Mesendoderm (in vitro differentiated cells): ENCODE data around the gene MARK1.

Source experiments
- DNase-seq: peaks from one replicate; pipeline ENCODE4 v3.0.0; 2013
- H2AK5ac ChIP-seq: 2 replicates; pipeline ENCODE4 v1.6.1; 2013; ENCODE audit warnings: low read length, inconsistent platforms
- H2BK120ac ChIP-seq: 2 replicates; pipeline ENCODE4 v1.6.1; 2013; ENCODE audit warnings: low read depth, mild to moderate bottlenecking, low read length, moderate library complexity, mixed read lengths
- H2BK15ac ChIP-seq: replicated peaks from 2 replicates; pipeline ENCODE4 v1.6.1; 2013; ENCODE audit warnings: low read depth, mild to moderate bottlenecking, moderate library complexity
- H2BK5ac ChIP-seq: 2 replicates; pipeline ENCODE4 v1.6.1; 2013; ENCODE audit warnings: low read length, inconsistent platforms
- H3K18ac ChIP-seq: 2 replicates; pipeline ENCODE4 v1.6.1; 2013; ENCODE audit warnings: mild to moderate bottlenecking, low read length, mixed read lengths
- H3K23ac ChIP-seq: one replicate; pipeline ENCODE4 v1.6.1; 2013; ENCODE audit warnings: low read length
- H3K27ac ChIP-seq: 2 replicates; pipeline ENCODE4 v1.5.1; 2013; ENCODE audit warnings: low read depth, mild to moderate bottlenecking, inconsistent platforms, low read length, moderate library complexity
- H3K27me3 ChIP-seq: 2 replicates; pipeline ENCODE4 v1.6.1; 2013; ENCODE audit warnings: low read length, control low read depth, mild to moderate bottlenecking, inconsistent platforms; ENCODE audit not compliant: insufficient read depth, poor library complexity
- H3K36me3 ChIP-seq: 2 replicates; pipeline ENCODE4 v1.6.1; 2013; ENCODE audit warnings: low read length, inconsistent platforms; ENCODE audit not compliant: control insufficient read depth, insufficient read depth
- H3K4ac ChIP-seq: one replicate; pipeline ENCODE4 v1.6.1; 2013; ENCODE audit warnings: low read depth, mild to moderate bottlenecking, low read length, moderate library complexity
- H3K4me1 ChIP-seq: 2 replicates; pipeline ENCODE4 v1.6.1; 2013; ENCODE audit warnings: low read depth, low read length, inconsistent platforms; ENCODE audit not compliant: control insufficient read depth
- H3K4me2 ChIP-seq: 2 replicates; pipeline ENCODE4 v1.6.1; 2013; ENCODE audit warnings: low read length
- H3K4me3 ChIP-seq: 2 replicates; pipeline ENCODE4 v1.5.1; 2013; ENCODE audit warnings: mild to moderate bottlenecking, low read length
- H3K56ac ChIP-seq: one replicate; pipeline ENCODE4 v1.6.1; 2013; ENCODE audit warnings: low read length
- H3K79me1 ChIP-seq: 2 replicates; pipeline ENCODE4 v1.6.1; 2013; ENCODE audit warnings: low read length, inconsistent platforms
- H3K79me2 ChIP-seq: 2 replicates; pipeline ENCODE4 v1.6.1; 2013; ENCODE audit warnings: mild to moderate bottlenecking, low read length; ENCODE audit not compliant: control insufficient read depth, insufficient read depth
- H3K9ac ChIP-seq: 2 replicates; pipeline ENCODE4 v1.6.1; 2013; ENCODE audit warnings: low read length, inconsistent platforms
- H4K5ac ChIP-seq: one replicate; pipeline ENCODE4 v1.6.1; 2013; ENCODE audit warnings: low read length
- H4K8ac ChIP-seq: one replicate; pipeline ENCODE4 v1.6.1; 2013; ENCODE audit warnings: low read depth, mild to moderate bottlenecking, control low read depth, low read length, moderate library complexity
- WGBS: extraction: QIAGEN DNeasy Blood & Tissue Kit; methylation state at CpG from one replicate; pipeline ENCODE4 v1.1.7; 2013; ENCODE audit warnings: low lambda C conversion rate, missing lambda C conversion rate; ENCODE audit not compliant: insufficient coverage; ENCODE audit errors: extremely low coverage; 5-methylcytosine and 5-hydroxymethylcytosine counted together

Gene MARK1

DNA sequence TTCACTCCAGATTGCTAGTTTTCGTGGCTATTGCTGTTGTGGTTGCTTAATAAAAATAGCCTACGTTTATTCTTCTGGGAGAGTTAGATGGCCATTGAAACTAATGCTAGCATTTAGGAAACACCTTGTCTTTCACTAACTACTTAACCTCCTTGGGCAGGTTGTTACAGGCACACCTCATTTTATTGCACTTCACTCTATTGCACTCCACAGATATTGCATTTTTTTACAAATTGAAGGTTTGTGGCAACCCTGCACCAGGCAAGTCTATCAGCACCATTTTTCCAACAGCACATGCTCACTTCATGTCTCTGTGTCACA, 11.3 kb upstream of the MARK1 start:
- Histone ChIP-seq H3K79me1 (no peaks in the 10 kb centered on the region), H4K8ac (no peak overlapping the region), H2BK120ac (no peak overlapping the region), H3K4me3 (no peak overlapping the region), H4K5ac (no peak overlapping the region), H2AK5ac (no peak overlapping the region), H3K4me1 (no peaks in the 10 kb centered on the region), H3K27ac (no peak overlapping the region), H3K56ac (no peak overlapping the region), H3K27me3 (no peaks in the 10 kb centered on the region), H3K23ac (no peak overlapping the region), H3K4me2 (no peak overlapping the region), H3K18ac (no peak overlapping the region), H3K4ac (no peak overlapping the region), H2BK15ac (no peak overlapping the region), H2BK5ac (no peak overlapping the region), H3K9ac (no peak overlapping the region), H3K36me3 (no peaks in the 10 kb centered on the region), H3K79me2 (no peaks in the 10 kb centered on the region)
- no peak for DNase-seq
- WGBS: no CpG with 5 or more reads among the region's 2 CpGs

DNA sequence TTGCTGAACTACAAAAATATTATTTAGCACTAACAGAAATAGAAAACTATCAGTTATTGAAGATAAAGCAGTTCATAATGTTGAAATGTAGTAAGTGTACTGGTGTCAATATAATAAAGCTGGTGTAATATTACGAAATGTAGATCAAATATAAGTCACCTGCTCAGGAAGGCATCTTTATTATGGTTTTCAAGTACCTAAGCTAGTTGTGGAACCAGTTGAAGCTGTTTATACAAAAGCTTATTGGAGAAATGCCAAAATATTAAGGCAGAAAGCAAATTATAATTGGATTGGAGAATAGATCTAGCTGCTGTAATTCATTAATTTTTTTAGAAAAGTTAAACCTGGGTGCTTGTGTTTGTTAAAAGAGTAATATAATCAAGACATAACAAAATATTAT, 6.2 kb upstream of the MARK1 start:
- Histone ChIP-seq H3K9ac (no peak overlapping the region), H3K79me2 (no peaks in the 10 kb centered on the region), H3K4me3 (no peak overlapping the region), H3K4me1 (no peaks in the 10 kb centered on the region), H3K79me1 (no peaks in the 10 kb centered on the region), H3K18ac (no peak overlapping the region), H4K8ac (no peak overlapping the region), H4K5ac (no peak overlapping the region), H3K56ac (no peak overlapping the region), H3K4ac (no peak overlapping the region), H3K36me3 (no peaks in the 10 kb centered on the region), H2AK5ac (no peak overlapping the region), H3K27me3 (no peaks in the 10 kb centered on the region), H3K23ac (no peak overlapping the region), H2BK5ac (no peak overlapping the region), H2BK120ac (no peak overlapping the region), H3K4me2 (no peak overlapping the region), H2BK15ac (no peak overlapping the region), H3K27ac (no peak overlapping the region)
- DNase-seq: no peak
- WGBS: no CpG with 5 or more reads among the region's 1 CpG

DNA sequence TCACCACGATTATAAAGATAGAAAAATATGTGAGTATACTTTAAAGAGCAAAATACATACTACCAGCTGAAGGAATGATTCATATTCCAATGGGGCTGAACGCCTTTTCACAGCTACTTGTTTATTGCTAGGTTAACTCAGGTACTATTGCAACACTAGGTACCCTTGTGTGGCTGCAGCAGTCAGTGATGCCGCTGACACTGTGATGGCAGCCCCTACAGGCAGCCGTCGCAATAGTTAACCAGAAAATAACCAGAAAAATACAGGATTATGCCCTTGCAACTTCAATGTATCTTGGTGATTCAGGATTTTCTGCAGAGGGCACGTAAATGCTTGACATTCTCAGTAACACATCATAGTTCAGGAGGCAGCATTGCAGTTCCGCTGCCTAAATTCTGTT, 1.6 kb upstream of the MARK1 start:
- H4K5ac ChIP-seq: no peak overlapping the region
- H2AK5ac ChIP-seq: no peak overlapping the region
- H2BK15ac ChIP-seq: no peak overlapping the region
- H3K27me3 ChIP-seq: no peaks in the 10 kb centered on the region
- H3K23ac ChIP-seq: no peak overlapping the region
- peaks cover 17% of the 10 kb centered on the region for H3K79me2 ChIP-seq
- H2BK120ac ChIP-seq: no peak overlapping the region
- DNase-seq: peak; percentile 59
- H3K18ac ChIP-seq: no peak overlapping the region
- WGBS: no CpG with 5 or more reads among the region's 7 CpGs
- H4K8ac ChIP-seq: no peak overlapping the region
- no peak overlapping the region for H3K4me3 ChIP-seq
- H3K79me1 ChIP-seq: peaks cover 4% of the 10 kb centered on the region
- no peak overlapping the region for H3K9ac ChIP-seq
- H2BK5ac ChIP-seq: no peak overlapping the region
- H3K4me2 ChIP-seq: no peak overlapping the region
- H3K4ac ChIP-seq: no peak overlapping the region
- H3K4me1 ChIP-seq: peaks cover 2% of the 10 kb centered on the region
- no peak overlapping the region for H3K27ac ChIP-seq
- no peak overlapping the region for H3K56ac ChIP-seq
- H3K36me3 ChIP-seq: no peaks in the 10 kb centered on the region

DNA sequence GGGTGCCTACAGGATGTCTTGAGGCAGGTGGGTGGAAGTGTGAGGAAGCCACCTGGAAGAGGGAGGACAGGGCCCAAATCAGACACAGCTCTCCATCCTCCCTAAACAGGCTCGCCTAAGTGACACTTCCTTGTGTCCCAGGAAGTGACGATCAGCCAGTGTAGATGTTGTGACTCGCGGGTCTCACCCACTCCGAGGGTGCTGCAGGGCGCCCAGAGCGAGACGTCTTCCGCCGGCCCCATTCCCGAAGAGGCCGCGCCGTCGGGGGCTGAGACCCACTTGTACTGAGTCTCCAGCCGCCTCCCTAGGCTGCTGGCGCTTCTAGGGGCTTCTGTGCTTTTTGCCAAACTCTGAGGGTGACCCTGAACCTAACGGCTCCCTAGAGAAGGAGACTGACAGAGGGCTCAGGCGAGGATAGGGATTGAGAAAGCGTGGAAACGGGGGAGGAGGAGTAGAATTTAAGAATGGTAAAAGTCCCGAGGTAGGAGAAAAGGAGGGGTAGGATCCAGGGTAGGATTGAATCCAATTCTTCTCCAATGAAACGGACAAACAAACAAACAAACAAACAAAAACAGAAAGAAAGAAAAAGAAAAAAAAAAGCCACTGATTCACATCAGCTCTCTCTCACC, 543 bp upstream of the MARK1 start:
- Histone ChIP-seq H3K18ac (no peak overlapping the region), H3K27me3 (no peaks in the 10 kb centered on the region), H3K79me1 (peaks cover 4% of the 10 kb centered on the region), H4K5ac (no peak overlapping the region), H3K9ac (peak overlapping the region; percentile 57), H3K79me2 (peaks cover 21% of the 10 kb centered on the region), H2BK5ac (no peak overlapping the region), H3K56ac (peak overlapping the region; percentile 86), H3K27ac (no peak overlapping the region), H2AK5ac (no peak overlapping the region), H3K4me2 (peak overlapping the region; percentile 70), H4K8ac (no peak overlapping the region), H3K4me1 (peaks cover 2% of the 10 kb centered on the region), H3K4ac (no peak overlapping the region), H3K4me3 (peak overlapping the region; percentile 56), H3K23ac (peak overlapping the region; percentile 83), H2BK120ac (no peak overlapping the region), H2BK15ac (no peak overlapping the region), H3K36me3 (no peaks in the 10 kb centered on the region)
- no CpG with 5 or more reads among the region's 23 CpGs for WGBS
- DNase-seq: peak; percentile 55

DNA sequence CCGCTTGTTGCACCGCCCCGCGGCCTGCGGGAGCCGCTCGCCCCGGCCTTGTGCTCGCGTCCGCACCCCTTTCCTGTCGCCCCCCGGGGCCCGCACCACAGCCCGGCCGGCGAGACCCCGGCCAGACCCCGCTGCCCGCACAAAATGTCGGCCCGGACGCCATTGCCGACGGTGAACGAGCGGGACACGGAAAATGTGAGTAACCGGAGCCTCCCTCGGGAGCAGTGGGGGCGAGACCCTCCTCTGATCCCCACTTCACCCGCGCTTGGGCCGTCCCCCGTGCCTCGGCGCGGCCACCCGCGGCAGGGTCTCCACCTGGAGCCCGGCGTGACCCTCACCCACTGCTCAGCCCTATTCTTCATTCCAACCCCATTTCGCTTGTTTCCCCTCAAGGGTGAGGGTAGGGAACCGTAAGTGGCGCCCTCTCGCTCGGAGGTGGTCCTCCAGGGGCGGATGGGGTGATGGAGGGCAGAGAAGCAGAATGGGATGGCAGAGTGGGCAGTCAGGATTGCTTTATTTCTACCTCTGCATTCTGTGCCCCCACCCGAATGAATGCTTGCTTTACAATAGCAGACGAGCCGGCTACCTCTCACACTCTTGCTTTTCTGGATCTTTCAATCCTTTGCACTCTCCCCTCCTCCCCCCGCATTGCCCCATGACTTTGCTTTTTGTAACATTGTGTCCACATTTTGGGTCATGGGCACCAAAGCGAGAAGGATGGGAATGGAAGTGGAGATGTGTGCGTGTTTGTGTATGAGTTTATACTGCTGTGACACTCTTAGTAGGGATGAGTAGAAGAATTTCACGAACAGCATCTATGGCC, 954 bp downstream of the MARK1 start:
- peak overlapping the region; percentile 100 for H3K4me2 ChIP-seq
- peak; percentile 63 for DNase-seq
- peaks cover 2% of the 10 kb centered on the region for H3K4me1 ChIP-seq
- H3K4ac ChIP-seq: peak overlapping the region; percentile 56
- no peaks in the 10 kb centered on the region for H3K27me3 ChIP-seq
- no peak overlapping the region for H2BK15ac ChIP-seq
- no peak overlapping the region for H2AK5ac ChIP-seq
- H2BK120ac ChIP-seq: peak overlapping the region; percentile 21
- no peak overlapping the region for H4K5ac ChIP-seq
- H3K56ac ChIP-seq: peak overlapping the region; percentile 97
- H3K18ac ChIP-seq: peak overlapping the region; percentile 94
- H3K79me2 ChIP-seq: peaks cover 32% of the 10 kb centered on the region
- H3K36me3 ChIP-seq: no peaks in the 10 kb centered on the region
- no CpG with 5 or more reads among the region's 55 CpGs for WGBS
- peak overlapping the region; percentile 72 for H3K4me3 ChIP-seq
- peak overlapping the region; percentile 94 for H3K23ac ChIP-seq
- no peak overlapping the region for H4K8ac ChIP-seq
- H3K9ac ChIP-seq: peak overlapping the region; percentile 84
- H3K27ac ChIP-seq: peak overlapping the region; percentile 77
- H2BK5ac ChIP-seq: peak overlapping the region; percentile 56
- peaks cover 5% of the 10 kb centered on the region for H3K79me1 ChIP-seq
